MM.1S (cell line): Measurements from ENCODE around the gene NPEPL1.
"Not testable (repeated sequence)": the region's sequence is repeated elsewhere in the genome, so short reads cannot be mapped to it uniquely, and the experiment has no call there.

Experiments
- DNase-seq: peaks from one replicate; pipeline ENCODE4 v3.0.0-alpha.2; 2015
- H2AFZ ChIP-seq: fragments of 300-600 bp; sonication (generic); 2 replicates; pipeline ENCODE4 v1.6.0; 2016; ENCODE audit warnings: antibody characterized with exemption, low read length
- H3F3A ChIP-seq: fragments of 300-600 bp; sonication (generic); 2 replicates; pipeline ENCODE4 v1.6.1; 2016; ENCODE audit warnings: mild to moderate bottlenecking, antibody characterized with exemption, low read length, moderate library complexity, mixed read lengths; ENCODE audit not compliant: insufficient read depth
- H3K27ac ChIP-seq: fragments of 300-600 bp; sonication (generic); 2 replicates; pipeline ENCODE4 v1.5.1; 2016; ENCODE audit warnings: mild to moderate bottlenecking, low read length
- H3K27me3 ChIP-seq: fragments of 300-600 bp; sonication (generic); replicated peaks from 2 replicates; pipeline ENCODE4 v1.6.0; 2016; ENCODE audit warnings: low read length; ENCODE audit not compliant: insufficient read depth
- H3K36me3 ChIP-seq: fragments of 300-600 bp; sonication (generic); replicated peaks from 2 replicates; pipeline ENCODE4 v1.6.1; 2016; ENCODE audit warnings: mild to moderate bottlenecking, low read length, mixed read lengths; ENCODE audit not compliant: insufficient read depth
- H3K4me1 ChIP-seq: fragments of 300-600 bp; sonication (generic); 2 replicates; pipeline ENCODE4 v1.6.1; 2016; ENCODE audit warnings: low read length, mixed read lengths
- H3K4me2 ChIP-seq: fragments of 300-600 bp; sonication (generic); 2 replicates; pipeline ENCODE4 v1.6.0; 2016; ENCODE audit warnings: low read depth, low read length
- H3K4me3 ChIP-seq: fragments of 300-600 bp; sonication (generic); 2 replicates; pipeline ENCODE4 v1.5.1; 2016; ENCODE audit warnings: low read length, mixed read lengths
- H3K79me2 ChIP-seq: fragments of 300-600 bp; sonication (generic); 2 replicates; pipeline ENCODE4 v1.6.1; 2016; ENCODE audit warnings: mixed run types, low read length, mixed read lengths
- H3K9ac ChIP-seq: fragments of 300-600 bp; sonication (generic); 2 replicates; pipeline ENCODE4 v1.6.1; 2016; ENCODE audit warnings: low read length, mixed read lengths
- H3K9me2 ChIP-seq: fragments of 300-600 bp; sonication (generic); replicated peaks from 2 replicates; pipeline ENCODE4 v1.6.1; 2016; ENCODE audit warnings: mild to moderate bottlenecking, low read length, mixed read lengths; ENCODE audit not compliant: insufficient read depth
- H3K9me3 ChIP-seq: fragments of 300-600 bp; sonication (generic); replicated peaks from 2 replicates; pipeline ENCODE4 v1.6.1; 2016; ENCODE audit warnings: mild to moderate bottlenecking, low read length, mixed read lengths; ENCODE audit not compliant: insufficient read depth
- H4K20me1 ChIP-seq: fragments of 300-600 bp; sonication (generic); 2 replicates; pipeline ENCODE4 v1.6.1; 2016; ENCODE audit warnings: mild to moderate bottlenecking, low read length, moderate library complexity, mixed read lengths; ENCODE audit not compliant: insufficient read depth
- CTCF ChIP-seq: fragments of 300-600 bp; sonication (generic); IDR thresholded peaks from 2 replicates; pipeline ENCODE4 v1.5.1; 2016; ENCODE audit warnings: antibody characterized with exemption, low read length, mixed read lengths
- EZH2 ChIP-seq: fragments of 300-600 bp; sonication (generic); optimal IDR thresholded peaks from 2 replicates; pipeline ENCODE3; 2017; ENCODE audit warnings: low read depth, mild to moderate bottlenecking, antibody characterized with exemption, low read length, mixed read lengths
- EZH2phosphoT487 ChIP-seq: fragments of 300-600 bp; sonication (generic); IDR thresholded peaks from 2 replicates; pipeline ENCODE4 v1.6.1; 2018; ENCODE audit warnings: antibody characterized with exemption, low read length

NPEPL1 gene

GRCh38 chr20:58692579-58693225 is at the start of gene NPEPL1:
NPEPL1 (plus strand) TSS chr20:58692800; CDS start chr20:58692901, 101 bp downstream.
- no peak within 1 kb of the TSS for H3K27ac ChIP-seq
- H3K9me2 ChIP-seq, result no peaks in the 10 kb centered on the region
- H3K79me2 ChIP-seq, result no peaks in the 10 kb centered on the region
- H3K4me2 ChIP-seq, result peak within 1 kb of the TSS; percentile 93
- DNase-seq, result peak; percentile 85
- peak within 1 kb of the TSS; percentile 95 for H2AFZ ChIP-seq
- H3K4me1 ChIP-seq, result peaks cover 4% of the 10 kb centered on the region; the same call in 1 of the 2 replicates
- peaks cover 3% of the 10 kb centered on the region; the same call in 1 of the 2 replicates for H3F3A ChIP-seq
- TF ChIP-seq EZH2phosphoT487 (no peak), CTCF (no peak), EZH2 (no peak)
- no peaks in the 10 kb centered on the region for H3K9me3 ChIP-seq
- H3K36me3 ChIP-seq, result no peaks in the 10 kb centered on the region
- no peaks in the 10 kb centered on the region for H4K20me1 ChIP-seq
- peak within 1 kb of the TSS; percentile 42; the same call in 1 of the 2 replicates for H3K9ac ChIP-seq
- H3K27me3 ChIP-seq, result no peaks in the 10 kb centered on the region
- H3K4me3 ChIP-seq, result peak within 1 kb of the TSS; percentile 46

GRCh38 chr20:58642896-58643295 is 49.7 kb upstream of the NPEPL1 start:
- H3K9me2 ChIP-seq, H3K4me3 ChIP-seq, H2AFZ ChIP-seq, H3F3A ChIP-seq, DNase-seq, H4K20me1 ChIP-seq, H3K27ac ChIP-seq, H3K4me1 ChIP-seq, H3K9ac ChIP-seq, H3K79me2 ChIP-seq, H3K9me3 ChIP-seq, H3K4me2 ChIP-seq, H3K36me3 ChIP-seq: not testable (repeated sequence)
- peaks cover 80% of the 10 kb centered on the region for H3K27me3 ChIP-seq

GRCh38 chr20:58645412-58645968 is 47.1 kb upstream of the NPEPL1 start:
- H3K4me2 ChIP-seq, result no peak overlapping the region
- DNase-seq, result no peak

More at GRCh38 chr20:58645412-58645968, 47.1 kb upstream of the NPEPL1 start:
- Histone ChIP-seq H3K79me2 (no peaks in the 10 kb centered on the region), H3K9ac (no peak overlapping the region), H3K9me3 (no peaks in the 10 kb centered on the region), H2AFZ (no peak overlapping the region), H3F3A (no peaks in the 10 kb centered on the region), H3K36me3 (no peaks in the 10 kb centered on the region), H3K27ac (no peak overlapping the region), H3K4me3 (no peak overlapping the region), H4K20me1 (no peaks in the 10 kb centered on the region), H3K4me1 (no peaks in the 10 kb centered on the region), H3K27me3 (peaks cover 70% of the 10 kb centered on the region), H3K9me2 (no peaks in the 10 kb centered on the region)
- TF ChIP-seq EZH2phosphoT487 (no peak), CTCF (no peak), EZH2 (no peak)
